IMR-90 (cell line): ENCODE measurements around the gene TIMM44. TPM values are rescaled to one million over a fixed set of nuclear protein-coding genes. Genes with fewer than 3 reads are reported as not detected.

Experiments
- ATAC-seq: fragments of 200-7000 bp; cut with Tn5 transposase; 2 replicates; pipeline ENCODE4 v1.9.1; 2020; ENCODE audit warnings: low read depth, mild to moderate bottlenecking, moderate library complexity
- BruUV-seq: library from RNA; stranded (reverse); fragments of 400-500 nt; replicated peaks from 2 replicates; lab custom pipeline; 2021; lab: Mats Ljungman, UMichigan
- CTCF ChIA-PET: fragments of 300-600 bp; formaldehyde crosslinking; extraction: SDS; loops from one replicate; lab custom pipeline; 2021; ENCODE audit warnings: antibody characterized with exemption; lab: Yijun Ruan, JAX
- POLR2A ChIA-PET: fragments of 300-600 bp; sonication (Branson Sonifier 250); formaldehyde crosslinking; loops from one replicate; lab custom pipeline; 2022; ENCODE audit warnings: antibody characterized with exemption; ENCODE audit not compliant: unreplicated experiment; lab: Charles Lee
- DNase-seq: peaks from one replicate; pipeline ENCODE4 v3.0.0; 2013
- H2AFZ ChIP-seq: replicated peaks from 2 replicates; pipeline ENCODE3; 2013; ENCODE audit warnings: low read length, mild to moderate bottlenecking; ENCODE audit not compliant: poor library complexity
- H2AK5ac ChIP-seq: 2 replicates; pipeline ENCODE4 v1.6.1; 2013; ENCODE audit warnings: low read depth, low read length, inconsistent platforms
- H2AK9ac ChIP-seq: replicated peaks from 2 replicates; pipeline ENCODE3; 2013; ENCODE audit warnings: mild to moderate bottlenecking, low read depth, low read length, moderate library complexity; ENCODE audit not compliant: poor library complexity
- H2BK120ac ChIP-seq: 2 replicates; pipeline ENCODE4 v1.6.1; 2013; ENCODE audit warnings: low read depth, low read length, inconsistent platforms
- H2BK15ac ChIP-seq: 3 replicates; pipeline ENCODE4 v1.6.1; 2013; ENCODE audit warnings: low read depth, low read length, inconsistent platforms
- H2BK20ac ChIP-seq: 2 replicates; pipeline ENCODE4 v1.6.1; 2013; ENCODE audit warnings: low read depth, mild to moderate bottlenecking, inconsistent platforms, low read length, moderate library complexity
- H2BK5ac ChIP-seq: 2 replicates; pipeline ENCODE4 v1.6.1; 2013; ENCODE audit warnings: mild to moderate bottlenecking, low read depth, low read length, inconsistent platforms; ENCODE audit not compliant: poor library complexity, severe bottlenecking
- H3K14ac ChIP-seq: replicated peaks from 2 replicates; pipeline ENCODE4 v1.6.1; 2013; ENCODE audit warnings: low read depth, low read length, inconsistent platforms
- H3K18ac ChIP-seq: 2 replicates; pipeline ENCODE4 v1.6.1; 2013; ENCODE audit warnings: low read depth, low read length, control low read depth
- H3K23ac ChIP-seq: 2 replicates; pipeline ENCODE4 v1.6.1; 2013; ENCODE audit warnings: low read depth, low read length, inconsistent platforms
- H3K27ac ChIP-seq: 2 replicates; pipeline ENCODE4 v1.5.1; 2013; ENCODE audit warnings: mild to moderate bottlenecking, control low read depth, low read length; ENCODE audit not compliant: insufficient read depth
- H3K27me3 ChIP-seq: 2 replicates; pipeline ENCODE4 v1.6.1; 2013; ENCODE audit warnings: low read length; ENCODE audit not compliant: control insufficient read depth, insufficient read depth
- H3K36me3 ChIP-seq: 2 replicates; pipeline ENCODE4 v1.6.1; 2013; ENCODE audit warnings: low read length, mixed read lengths; ENCODE audit not compliant: control insufficient read depth, insufficient read depth
- H3K4ac ChIP-seq: 2 replicates; pipeline ENCODE4 v1.6.1; 2013; ENCODE audit warnings: low read depth, low read length, inconsistent platforms
- H3K4me1 ChIP-seq: 2 replicates; pipeline ENCODE4 v1.6.1; 2013; ENCODE audit warnings: low read length, mixed read lengths; ENCODE audit not compliant: control insufficient read depth, insufficient read depth
- H3K4me2 ChIP-seq: 2 replicates; pipeline ENCODE4 v1.6.1; 2013; ENCODE audit warnings: low read depth, mild to moderate bottlenecking, control low read depth, low read length, moderate library complexity
- H3K4me3 ChIP-seq: 2 replicates; pipeline ENCODE4 v1.5.1; 2013; ENCODE audit warnings: low read depth, mild to moderate bottlenecking, control low read depth, low read length, moderate library complexity; ENCODE audit not compliant: insufficient read depth
- H3K56ac ChIP-seq: 2 replicates; pipeline ENCODE4 v1.6.1; 2013; ENCODE audit warnings: low read length, inconsistent platforms; ENCODE audit not compliant: insufficient read depth; ENCODE audit errors: extremely low read depth
- H3K79me1 ChIP-seq, 2 experiments: 2 replicates each; pipeline ENCODE4 v1.6.1; 2013; ENCODE audit warnings: low read length in 2 of 2, inconsistent platforms in 1 of 2, low read depth in 1 of 2
- H3K9ac ChIP-seq: 2 replicates; pipeline ENCODE4 v1.6.1; 2013; ENCODE audit warnings: low read depth, low read length, control low read depth
- H3K9me1 ChIP-seq: 2 replicates; pipeline ENCODE4 v1.6.1; 2013; ENCODE audit warnings: low read length, inconsistent platforms; ENCODE audit not compliant: insufficient read depth
- H3K9me3 ChIP-seq: 2 replicates; pipeline ENCODE4 v1.6.1; 2013; ENCODE audit warnings: low read length; ENCODE audit not compliant: control insufficient read depth, insufficient read depth
- H4K20me1 ChIP-seq: 2 replicates; pipeline ENCODE4 v1.6.1; 2013; ENCODE audit warnings: low read length, inconsistent platforms; ENCODE audit not compliant: insufficient read depth
- H4K5ac ChIP-seq: 2 replicates; pipeline ENCODE4 v1.6.1; 2013; ENCODE audit warnings: mild to moderate bottlenecking, low read depth, low read length, control low read depth
- H4K8ac ChIP-seq, 2 experiments: 2 replicates each; pipeline ENCODE4 v1.6.1; 2013; ENCODE audit warnings: low read depth in 2 of 2, low read length in 2 of 2, control low read depth in 1 of 2, inconsistent platforms in 1 of 2
- H4K91ac ChIP-seq: 2 replicates; pipeline ENCODE4 v1.6.1; 2013; ENCODE audit warnings: low read depth, low read length, inconsistent platforms; ENCODE audit not compliant: insufficient read depth
- BHLHE40 ChIP-seq: fragments of 150-350 bp; IDR thresholded peaks from 2 replicates; pipeline ENCODE4 v1.6.1; 2016; ENCODE audit warnings: mild to moderate bottlenecking, low read depth, low read length
- CEBPB ChIP-seq: IDR thresholded peaks from 2 replicates; pipeline ENCODE4 v1.6.1; 2012; ENCODE audit warnings: low read depth, low read length, improper control_type of control experiment
- CHD1 ChIP-seq: IDR thresholded peaks from 2 replicates; pipeline ENCODE4 v1.6.1; 2012; ENCODE audit warnings: low read depth, low read length, improper control_type of control experiment
- CTCF ChIP-seq: conservative IDR thresholded peaks from 2 replicates; pipeline ENCODE4 v1.5.1; 2012; ENCODE audit warnings: mild to moderate bottlenecking, low read depth, low read length, improper control_type of control experiment
- FOS ChIP-seq: fragments of 150-350 bp; IDR thresholded peaks from 2 replicates; pipeline ENCODE4 v1.6.1; 2016; ENCODE audit warnings: low read depth, low read length
- MAFK ChIP-seq: IDR thresholded peaks from 2 replicates; pipeline ENCODE4 v1.6.1; 2012; ENCODE audit warnings: low read depth, low read length, improper control_type of control experiment
- MAZ ChIP-seq: IDR thresholded peaks from 2 replicates; pipeline ENCODE4 v1.6.1; 2012; ENCODE audit warnings: low read depth, mild to moderate bottlenecking, low read length, improper control_type of control experiment, moderate library complexity, borderline replicate concordance
- MXI1 ChIP-seq: IDR thresholded peaks from 2 replicates; pipeline ENCODE4 v1.6.1; 2012; ENCODE audit warnings: low read depth, mild to moderate bottlenecking, low read length, moderate library complexity, borderline replicate concordance
- NFE2L2 ChIP-seq: fragments of 150-350 bp; IDR thresholded peaks from 2 replicates; pipeline ENCODE4 v1.6.1; 2016; ENCODE audit warnings: low read depth, mild to moderate bottlenecking, low read length
- POLR2A ChIP-seq: IDR thresholded peaks from 2 replicates; pipeline ENCODE4 v1.6.1; 2012; ENCODE audit warnings: mild to moderate bottlenecking, low read depth, low read length
- RAD21 ChIP-seq: IDR thresholded peaks from 2 replicates; pipeline ENCODE4 v1.6.1; 2012; ENCODE audit warnings: low read length, improper control_type of control experiment
- RFX5 ChIP-seq: IDR thresholded peaks from 2 replicates; pipeline ENCODE4 v1.8.0; 2012; ENCODE audit warnings: low read depth, mild to moderate bottlenecking, low read length, moderate library complexity
- SMC3 ChIP-seq: fragments of 150-350 bp; IDR thresholded peaks from 2 replicates; pipeline ENCODE4 v1.6.1; 2016; ENCODE audit warnings: low read depth, mild to moderate bottlenecking, antibody characterized with exemption, low read length, moderate library complexity
- USF2 ChIP-seq: fragments of 150-350 bp; IDR thresholded peaks from 2 replicates; pipeline ENCODE4 v1.6.1; 2017; ENCODE audit warnings: mild to moderate bottlenecking, antibody characterized with exemption, low read length, low read depth
- WGBS, 2 experiments: methylation state at CpG; one replicate each; pipeline versions ENCODE4 v1.1.5 to v1.1.7; 2013; ENCODE audit warnings: missing lambda C conversion rate in 2 of 2; ENCODE audit not compliant: insufficient read length in 1 of 2; ENCODE audit errors: extremely low coverage in 2 of 2; 5-methylcytosine and 5-hydroxymethylcytosine counted together
- dilution Hi-C: fragments of 300-500 bp; cut with HindIII; formaldehyde crosslinking; loops from one replicate; pipeline ENCODE4 v1.14.3; 2018; ENCODE audit warnings: low sequenced_read_pairs; ENCODE audit not compliant: unreplicated experiment
- in situ Hi-C: fragments of 300-500 bp; cut with MboI; formaldehyde crosslinking; loops from 3 replicates; pipeline ENCODE4 v1.14.3; 2019; ENCODE audit warnings: low sequenced_read_pairs, inconsistent platforms, mixed read lengths
- intact Hi-C: fragments of 100-400 bp; cut with micrococcal nuclease; formaldehyde crosslinking; loops from 2 replicates; pipeline ENCODE4 v1.10.0; 2022
- polyA plus RNA-seq, 3 experiments: library from polyadenylated mRNA; depleted of rRNA; stranded (reverse); fragments of >200 nt; gene quantifications; 2 replicates each; pipeline ENCODE4 v1.2.3, GENCODE V29; 2012; ENCODE audit warnings: low replicate concordance in 1 of 3
- total RNA-seq: library from RNA; depleted of rRNA; stranded (reverse); fragments of >200 nt; gene quantifications from 2 replicates; pipeline ENCODE4 v1.2.3, GENCODE V29; 2012

TIMM44 gene
- total and polyA plus RNA-seq, 2 of the 4 experiments (the other 2 are of a cell fraction): 37.6 to 52.3 TPM

GRCh38 chr19:7924651-7925170 is 18.8 kb downstream of the TIMM44 start:
- POLR2A ChIA-PET: no interaction called here
- H3K9me3 ChIP-seq: no peaks in the 10 kb centered on the region
- H3K4me1 ChIP-seq: peaks cover 30% of the 10 kb centered on the region
- dilution Hi-C loops: no loop called here
- no peak overlapping the region for H2BK15ac ChIP-seq
- H3K4ac ChIP-seq: no peak overlapping the region
- no peak overlapping the region for H3K14ac ChIP-seq
- H3K56ac ChIP-seq: no peak overlapping the region
- peaks cover 15% of the 10 kb centered on the region for H3K9me1 ChIP-seq
- DNase-seq: no peak
- ATAC-seq: no peak
- 86% methylated on average over 12 of the region's 34 CpGs; no CpG with 5 or more reads in 1 of the 2 experiments for WGBS, 2 experiments
- H3K9ac ChIP-seq: no peak overlapping the region
- H3K18ac ChIP-seq: no peak overlapping the region
- 0 out of 2 replicates have a peak overlapping the region, but pooled peaks have one; percentile 22 for H2AK5ac ChIP-seq
- H4K91ac ChIP-seq: no peak overlapping the region
- CTCF ChIA-PET: no interaction called here
- no peak overlapping the region for H3K27ac ChIP-seq
- H2BK5ac ChIP-seq: no peak overlapping the region
- peaks cover 2 to 28% of the 10 kb centered on the region in 2 experiments; a peak in 2 of 4 replicates for H3K79me1 ChIP-seq
- no peak overlapping the region for H3K4me2 ChIP-seq
- intact Hi-C loops: no loop called here
- no peak overlapping the region for H3K4me3 ChIP-seq
- peak overlapping the region; percentile 77 for H2AK9ac ChIP-seq
- H4K20me1 ChIP-seq: peaks cover 26% of the 10 kb centered on the region
- TF ChIP-seq CTCF: no peak
- no peak for TF ChIP-seq CHD1
- TF ChIP-seq SMC3: no peak
- TF ChIP-seq USF2: no peak
- no peak for TF ChIP-seq MXI1
- TF ChIP-seq RAD21: no peak
- no peak for TF ChIP-seq MAFK
- no peak for TF ChIP-seq POLR2A
- no peak for TF ChIP-seq RFX5
- no peak for TF ChIP-seq BHLHE40
- no peak for TF ChIP-seq MAZ
- TF ChIP-seq FOS: no peak
- TF ChIP-seq NFE2L2: no peak
- TF ChIP-seq CEBPB: no peak
- no peak overlapping the region for H2BK120ac ChIP-seq
- in situ Hi-C loops: no loop called here
- H3K27me3 ChIP-seq: no peaks in the 10 kb centered on the region
- no peak overlapping the region for H4K5ac ChIP-seq
- H2AFZ ChIP-seq: peak overlapping the region; percentile 89
- no peak overlapping the region for H2BK20ac ChIP-seq
- H3K23ac ChIP-seq: no peak overlapping the region
- H4K8ac ChIP-seq: 0 out of 4 replicates have a peak overlapping the region, but pooled peaks of 1 of the 2 experiments have one; percentile 29
- BruUV-seq: no TSS peak
- peaks cover 7% of the 10 kb centered on the region; the same call in 1 of the 2 replicates for H3K36me3 ChIP-seq
